IMR-90 (cell line): Measurements from ENCODE around the gene KLLN.

Source experiments
- BHLHE40 ChIP-seq: fragments of 150-350 bp; IDR thresholded peaks from 2 replicates; pipeline ENCODE4 v1.6.1; 2016; ENCODE audit warnings: mild to moderate bottlenecking, low read depth, low read length
- FOS ChIP-seq: fragments of 150-350 bp; IDR thresholded peaks from 2 replicates; pipeline ENCODE4 v1.6.1; 2016; ENCODE audit warnings: low read depth, low read length
- MAZ ChIP-seq: IDR thresholded peaks from 2 replicates; pipeline ENCODE4 v1.6.1; 2012; ENCODE audit warnings: low read depth, mild to moderate bottlenecking, low read length, improper control_type of control experiment, moderate library complexity, borderline replicate concordance
- POLR2A ChIP-seq: IDR thresholded peaks from 2 replicates; pipeline ENCODE4 v1.6.1; 2012; ENCODE audit warnings: mild to moderate bottlenecking, low read depth, low read length
- RFX5 ChIP-seq: IDR thresholded peaks from 2 replicates; pipeline ENCODE4 v1.8.0; 2012; ENCODE audit warnings: low read depth, mild to moderate bottlenecking, low read length, moderate library complexity
- SMC3 ChIP-seq: fragments of 150-350 bp; IDR thresholded peaks from 2 replicates; pipeline ENCODE4 v1.6.1; 2016; ENCODE audit warnings: low read depth, mild to moderate bottlenecking, antibody characterized with exemption, low read length, moderate library complexity
- TF ChIP-seq, protein P1 (sequence below): conservative IDR thresholded peaks from 2 replicates; pipeline ENCODE4 v1.5.1; 2012; ENCODE audit warnings: mild to moderate bottlenecking, low read depth, low read length, improper control_type of control experiment
- TF ChIP-seq, protein P2 (sequence below): fragments of 150-350 bp; IDR thresholded peaks from 2 replicates; pipeline ENCODE4 v1.6.1; 2017; ENCODE audit warnings: mild to moderate bottlenecking, antibody characterized with exemption, low read length, low read depth

DNA sequence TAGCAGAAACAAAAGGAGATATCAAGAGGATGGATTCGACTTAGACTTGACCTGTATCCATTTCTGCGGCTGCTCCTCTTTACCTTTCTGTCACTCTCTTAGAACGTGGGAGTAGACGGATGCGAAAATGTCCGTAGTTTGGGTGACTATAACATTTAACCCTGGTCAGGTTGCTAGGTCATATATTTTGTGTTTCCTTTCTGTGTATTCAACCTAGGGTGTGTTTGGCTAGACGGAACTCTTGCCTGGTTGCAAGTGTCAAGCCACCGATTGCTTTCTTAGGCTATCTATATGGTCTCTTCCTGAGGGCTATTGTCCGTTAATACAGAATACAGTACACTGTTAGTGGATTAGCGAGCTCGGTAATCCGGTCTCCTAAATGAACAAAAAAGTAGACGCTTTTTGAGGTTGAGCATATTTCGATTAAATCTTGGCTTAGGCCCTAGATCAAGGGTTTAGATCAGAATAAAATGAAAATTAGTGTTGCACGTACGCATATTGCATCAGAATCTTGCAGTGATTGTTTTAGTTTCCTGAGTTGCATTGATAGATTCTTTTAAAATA lies 1.2 kb upstream of the KLLN start:
- TF ChIP-seq, protein P1, sequence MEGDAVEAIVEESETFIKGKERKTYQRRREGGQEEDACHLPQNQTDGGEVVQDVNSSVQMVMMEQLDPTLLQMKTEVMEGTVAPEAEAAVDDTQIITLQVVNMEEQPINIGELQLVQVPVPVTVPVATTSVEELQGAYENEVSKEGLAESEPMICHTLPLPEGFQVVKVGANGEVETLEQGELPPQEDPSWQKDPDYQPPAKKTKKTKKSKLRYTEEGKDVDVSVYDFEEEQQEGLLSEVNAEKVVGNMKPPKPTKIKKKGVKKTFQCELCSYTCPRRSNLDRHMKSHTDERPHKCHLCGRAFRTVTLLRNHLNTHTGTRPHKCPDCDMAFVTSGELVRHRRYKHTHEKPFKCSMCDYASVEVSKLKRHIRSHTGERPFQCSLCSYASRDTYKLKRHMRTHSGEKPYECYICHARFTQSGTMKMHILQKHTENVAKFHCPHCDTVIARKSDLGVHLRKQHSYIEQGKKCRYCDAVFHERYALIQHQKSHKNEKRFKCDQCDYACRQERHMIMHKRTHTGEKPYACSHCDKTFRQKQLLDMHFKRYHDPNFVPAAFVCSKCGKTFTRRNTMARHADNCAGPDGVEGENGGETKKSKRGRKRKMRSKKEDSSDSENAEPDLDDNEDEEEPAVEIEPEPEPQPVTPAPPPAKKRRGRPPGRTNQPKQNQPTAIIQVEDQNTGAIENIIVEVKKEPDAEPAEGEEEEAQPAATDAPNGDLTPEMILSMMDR = no peak
- TF ChIP-seq RFX5 (no peak), SMC3 (no peak; the same call in 1 of the 2 replicates), BHLHE40 (no peak), POLR2A (no peak), MAZ (no peak), FOS (no peak)
- TF ChIP-seq, protein P2, sequence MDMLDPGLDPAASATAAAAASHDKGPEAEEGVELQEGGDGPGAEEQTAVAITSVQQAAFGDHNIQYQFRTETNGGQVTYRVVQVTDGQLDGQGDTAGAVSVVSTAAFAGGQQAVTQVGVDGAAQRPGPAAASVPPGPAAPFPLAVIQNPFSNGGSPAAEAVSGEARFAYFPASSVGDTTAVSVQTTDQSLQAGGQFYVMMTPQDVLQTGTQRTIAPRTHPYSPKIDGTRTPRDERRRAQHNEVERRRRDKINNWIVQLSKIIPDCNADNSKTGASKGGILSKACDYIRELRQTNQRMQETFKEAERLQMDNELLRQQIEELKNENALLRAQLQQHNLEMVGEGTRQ = no peak
